HL-60 (cell line): ENCODE results near the gene ITPK1.

Experiments used
- DNase-seq, 2 experiments: peaks; one replicate each; pipeline ENCODE4 v3.0.0-alpha.2; 2010 to 2020; ENCODE audit warnings: low read depth in 1 of 2, low spot score in 1 of 2
- H3K27ac ChIP-seq: fragments of 250-450 bp; sonication (Bioruptor Pico); replicated peaks from 2 replicates; pipeline ENCODE4 v1.5.1; 2020; ENCODE audit warnings: mild to moderate bottlenecking, moderate library complexity
- H3K27me3 ChIP-seq: fragments of 250-450 bp; sonication (Bioruptor Pico); 2 replicates; pipeline ENCODE4 v1.5.1; 2021; ENCODE audit warnings: mild to moderate bottlenecking, moderate library complexity; ENCODE audit not compliant: insufficient read depth, poor library complexity, severe bottlenecking
- H3K4me3 ChIP-seq: replicated peaks from 2 replicates; pipeline ENCODE4 v1.5.1; 2011; ENCODE audit warnings: mild to moderate bottlenecking, control low read depth, low read length; ENCODE audit not compliant: insufficient read depth
- CTCF ChIP-seq: IDR thresholded peaks from one replicate; pipeline ENCODE4 v1.5.1; 2011; ENCODE audit warnings: low read length, control low read depth, inconsistent platforms; ENCODE audit not compliant: insufficient read depth
- GABPA ChIP-seq: IDR thresholded peaks from 2 replicates; pipeline ENCODE4 v1.6.1; 2012; ENCODE audit warnings: low read depth
- POLR2AphosphoS5 ChIP-seq: IDR thresholded peaks from 2 replicates; pipeline ENCODE4 v1.6.1; 2012; ENCODE audit warnings: low read depth
- REST ChIP-seq: IDR thresholded peaks from 2 replicates; pipeline ENCODE4 v1.6.1; 2012; ENCODE audit warnings: low read depth; ENCODE audit not compliant: insufficient replicate concordance
- SPI1 ChIP-seq: IDR thresholded peaks from 2 replicates; pipeline ENCODE4 v1.6.1; 2012; ENCODE audit warnings: low read depth, mild to moderate bottlenecking, borderline replicate concordance

The ITPK1 gene

DNA sequence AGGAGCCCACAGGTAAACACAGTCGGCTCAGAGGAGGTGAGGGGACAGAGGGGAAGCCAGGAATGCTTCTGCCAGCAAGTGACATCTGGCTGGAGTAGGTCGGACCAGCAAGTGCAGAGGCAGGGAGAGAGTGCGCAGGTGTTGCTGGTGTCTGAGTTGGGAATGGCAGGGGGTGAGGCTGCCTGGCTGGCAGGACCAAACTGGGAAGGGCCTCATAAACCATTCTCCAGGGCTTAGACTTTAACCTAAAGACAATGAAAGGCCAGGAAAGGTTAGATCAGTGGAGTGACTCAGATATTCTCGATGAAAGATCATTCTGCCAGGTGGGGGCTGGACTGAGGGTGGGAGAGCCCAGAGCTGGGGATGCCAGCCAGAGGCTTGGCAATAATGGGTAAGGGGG lies 66.4 kb downstream of the ITPK1 start:
- no peak overlapping the region for H3K27ac ChIP-seq
- no peak overlapping the region for H3K4me3 ChIP-seq
- no peak for TF ChIP-seq GABPA
- TF ChIP-seq REST: no peak
- TF ChIP-seq POLR2AphosphoS5: no peak
- no peak for TF ChIP-seq CTCF
- no peak for TF ChIP-seq SPI1
- DNase-seq: no peak
- H3K27me3 ChIP-seq: no peaks in the 10 kb centered on the region

DNA sequence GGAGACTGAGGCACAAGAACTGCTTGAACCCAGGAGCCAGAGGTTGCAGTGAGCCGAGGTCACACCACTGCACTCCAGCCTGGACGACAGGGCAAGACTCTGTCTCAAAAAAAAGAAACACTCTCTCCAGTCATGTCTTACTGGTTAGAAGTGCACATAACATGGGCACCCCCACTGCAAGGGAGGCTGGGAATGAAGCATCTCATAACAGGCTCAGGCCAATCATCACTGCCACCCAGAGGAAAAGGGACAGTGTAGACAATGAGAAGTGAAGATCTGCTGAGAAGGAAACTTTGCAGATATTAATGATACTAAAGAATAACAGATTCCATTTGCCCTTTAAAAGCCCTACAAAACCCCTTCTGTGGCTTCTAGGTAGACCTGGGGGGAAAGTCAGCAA lies 66.9 kb downstream of the ITPK1 start:
- TF ChIP-seq CTCF (no peak), GABPA (no peak), POLR2AphosphoS5 (no peak), SPI1 (no peak), REST (no peak)
- Histone ChIP-seq H3K27ac (no peak overlapping the region), H3K4me3 (no peak overlapping the region), H3K27me3 (no peaks in the 10 kb centered on the region)
- DNase-seq: no peak

DNA sequence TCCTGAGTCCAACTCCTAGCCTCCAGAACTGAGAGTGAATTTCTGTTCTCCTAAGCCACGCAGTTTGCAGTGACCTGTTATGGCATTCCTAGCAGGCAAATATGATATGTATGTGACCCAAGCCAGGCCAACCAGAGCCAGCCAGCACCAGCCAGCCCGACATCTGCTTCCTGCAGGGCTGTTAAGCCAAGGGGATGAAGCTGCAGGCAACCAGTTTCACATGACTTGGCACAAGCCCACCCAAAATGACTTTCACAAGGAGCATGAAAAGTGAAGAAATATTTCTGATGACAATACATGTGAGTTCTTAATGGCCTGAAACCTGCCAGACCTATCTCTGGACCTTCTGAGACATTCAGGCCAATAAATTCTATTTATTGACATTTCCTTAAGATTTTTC lies 68.1 kb downstream of the ITPK1 start:
- H3K4me3 ChIP-seq: no peak overlapping the region
- TF ChIP-seq POLR2AphosphoS5 (no peak), SPI1 (no peak), GABPA (no peak), CTCF (no peak), REST (no peak)
- no peak for DNase-seq
- H3K27ac ChIP-seq: no peak overlapping the region
- no peaks in the 10 kb centered on the region for H3K27me3 ChIP-seq
